Astrocyte of the cerebellum (primary cell): Measurements from ENCODE around the gene DLL1.

Experiments
- DNase-seq: peaks from one replicate; pipeline ENCODE4 v3.0.0-alpha.2; 2011; ENCODE audit warnings: low read depth
- H3K4me3 ChIP-seq: 2 replicates; pipeline ENCODE4 v1.5.1; 2011; ENCODE audit warnings: mild to moderate bottlenecking, low read depth, low read length, moderate library complexity
- in situ Hi-C: cut with HindIII; loops from 2 replicates; pipeline ENCODE4 v1.10.0; 2017; ENCODE audit warnings: low sequenced_read_pairs
- TF ChIP-seq, protein P1 (sequence below): IDR thresholded peaks from 2 replicates; pipeline ENCODE4 v1.5.1; 2012; ENCODE audit warnings: low read length, low read depth, moderate library complexity, mild to moderate bottlenecking; ENCODE audit errors: missing control alignments

DLL1 gene

DNA sequence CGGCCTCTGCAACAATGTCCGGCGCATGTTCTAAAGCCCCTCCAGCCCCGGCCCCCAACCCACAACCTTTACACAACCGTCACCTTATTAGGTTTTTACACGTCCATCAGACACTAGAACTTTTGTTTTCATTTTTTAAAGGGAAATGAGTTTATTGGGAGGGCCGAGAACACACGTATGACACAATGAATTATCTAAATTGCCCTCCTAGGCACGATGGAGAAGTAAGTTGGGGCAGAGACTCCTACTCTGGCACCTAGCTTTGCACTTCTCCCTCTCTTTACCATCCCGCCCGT, 1.2 kb upstream of the DLL1 start:
- in situ Hi-C loops, result no loop called here
- DNase-seq, result no peak
- no peak overlapping the region for H3K4me3 ChIP-seq
- TF ChIP-seq, protein P1, sequence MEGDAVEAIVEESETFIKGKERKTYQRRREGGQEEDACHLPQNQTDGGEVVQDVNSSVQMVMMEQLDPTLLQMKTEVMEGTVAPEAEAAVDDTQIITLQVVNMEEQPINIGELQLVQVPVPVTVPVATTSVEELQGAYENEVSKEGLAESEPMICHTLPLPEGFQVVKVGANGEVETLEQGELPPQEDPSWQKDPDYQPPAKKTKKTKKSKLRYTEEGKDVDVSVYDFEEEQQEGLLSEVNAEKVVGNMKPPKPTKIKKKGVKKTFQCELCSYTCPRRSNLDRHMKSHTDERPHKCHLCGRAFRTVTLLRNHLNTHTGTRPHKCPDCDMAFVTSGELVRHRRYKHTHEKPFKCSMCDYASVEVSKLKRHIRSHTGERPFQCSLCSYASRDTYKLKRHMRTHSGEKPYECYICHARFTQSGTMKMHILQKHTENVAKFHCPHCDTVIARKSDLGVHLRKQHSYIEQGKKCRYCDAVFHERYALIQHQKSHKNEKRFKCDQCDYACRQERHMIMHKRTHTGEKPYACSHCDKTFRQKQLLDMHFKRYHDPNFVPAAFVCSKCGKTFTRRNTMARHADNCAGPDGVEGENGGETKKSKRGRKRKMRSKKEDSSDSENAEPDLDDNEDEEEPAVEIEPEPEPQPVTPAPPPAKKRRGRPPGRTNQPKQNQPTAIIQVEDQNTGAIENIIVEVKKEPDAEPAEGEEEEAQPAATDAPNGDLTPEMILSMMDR, result no peak

DNA sequence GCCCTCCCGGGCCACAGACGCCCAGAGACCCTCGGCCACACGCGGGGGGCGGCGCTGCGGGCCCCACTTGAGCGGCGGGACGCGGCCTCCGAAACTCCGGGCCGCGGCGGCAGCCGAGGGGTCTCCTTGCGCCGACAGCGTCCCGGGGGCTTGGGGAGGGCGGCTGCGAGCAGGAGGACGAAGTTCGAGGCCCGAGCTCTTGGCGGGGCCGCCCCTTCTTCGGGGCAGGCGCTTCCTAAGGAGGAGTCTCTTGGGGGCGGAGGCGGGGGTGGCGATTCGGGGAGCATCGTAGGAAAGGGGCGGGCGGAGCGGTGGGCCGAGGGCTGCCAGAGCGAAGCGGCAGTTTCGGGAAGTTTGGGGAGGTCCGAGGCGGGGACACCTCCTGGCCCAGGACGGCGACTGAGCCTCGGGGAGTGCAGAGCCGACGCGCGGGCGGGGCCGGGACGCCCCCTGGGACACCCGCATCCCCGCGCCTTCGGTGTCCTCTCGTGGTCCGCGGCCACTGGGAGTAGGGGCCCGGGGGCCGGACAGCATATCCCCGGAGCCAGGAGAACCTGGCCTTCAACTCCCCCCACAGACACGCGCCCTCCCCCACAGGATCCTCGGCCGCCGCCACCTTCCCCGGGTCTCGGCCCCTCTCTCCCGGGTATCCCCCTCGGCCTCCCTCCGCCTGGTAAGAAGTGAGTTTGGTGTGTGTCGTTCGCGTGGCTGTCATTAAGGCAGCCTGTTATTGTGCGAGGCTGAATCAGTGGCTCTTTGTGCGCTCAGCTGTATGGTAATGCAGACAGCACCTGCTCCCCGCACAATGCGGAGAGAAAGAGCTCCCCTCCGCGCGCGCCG, 613 bp upstream of the DLL1 start:
- DNase-seq, result no peak
- TF ChIP-seq, protein P1, result no peak
- in situ Hi-C loops, result no loop called here

DNA sequence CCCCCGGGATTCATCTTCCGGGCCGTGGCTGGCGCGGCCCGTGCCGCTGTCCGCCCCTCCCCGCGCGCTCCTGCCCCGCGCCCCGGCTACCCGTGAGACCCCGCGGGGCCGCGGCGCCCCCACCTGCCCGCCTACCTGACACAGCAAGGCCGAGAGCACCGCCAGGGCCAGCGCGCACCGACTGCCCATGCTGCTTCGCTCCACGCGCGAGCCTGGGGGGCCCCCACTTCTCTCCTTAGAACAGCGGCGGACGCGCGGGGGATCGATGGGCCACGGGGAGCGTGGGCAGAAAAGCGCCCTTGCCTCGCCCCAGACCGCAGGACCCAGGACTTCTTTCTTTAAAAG, 955 bp downstream of the DLL1 start:
- TF ChIP-seq, protein P1, result no peak
- DNase-seq, result no peak
- in situ Hi-C loops, result no loop called here
- H3K4me3 ChIP-seq, result peak overlapping the region; percentile 53

More for the DNA sequence above, 613 bp upstream of the DLL1 start:
- H3K4me3 ChIP-seq, result peak overlapping the region; percentile 39

DNA sequence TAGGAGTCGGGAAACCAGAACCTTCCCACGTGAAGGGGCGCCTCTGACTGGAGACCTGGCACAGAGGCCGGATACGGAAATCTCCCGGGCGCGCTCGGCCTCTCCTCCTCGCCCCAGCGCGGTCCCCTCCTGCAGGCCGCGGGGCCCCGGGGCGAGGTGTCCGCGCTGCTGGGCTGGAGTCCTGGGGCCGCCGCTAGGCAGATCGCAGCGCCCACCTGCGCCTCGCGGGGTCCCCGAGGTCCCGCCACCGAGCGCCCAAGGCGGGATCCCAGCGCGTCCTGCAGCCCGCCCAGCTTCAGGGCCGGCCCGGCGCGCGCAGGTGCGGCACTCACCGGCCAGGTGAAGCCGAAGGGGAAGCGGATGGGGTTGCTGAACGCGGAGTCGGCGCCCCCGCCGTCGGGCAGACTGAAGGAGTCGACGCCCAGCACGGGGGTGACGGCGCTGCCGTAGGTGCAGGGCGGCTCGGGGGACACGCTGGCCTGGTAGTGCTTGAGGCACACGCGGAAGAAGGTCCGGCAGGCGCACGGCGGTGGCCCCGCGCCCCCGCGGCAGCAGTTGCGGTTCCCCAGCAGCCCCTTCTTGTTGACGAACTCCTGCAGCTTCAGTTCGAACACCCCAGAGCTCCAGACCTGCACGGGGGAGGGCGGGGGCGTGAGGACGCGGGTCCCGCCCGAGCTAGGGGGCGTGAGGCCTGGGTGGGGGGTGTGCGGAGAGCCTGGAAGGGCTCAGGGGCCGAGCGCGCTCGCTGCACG, 1.5 kb downstream of the DLL1 start:
- in situ Hi-C loops, result no loop called here
- H3K4me3 ChIP-seq, result peak overlapping the region; percentile 53

DNA sequence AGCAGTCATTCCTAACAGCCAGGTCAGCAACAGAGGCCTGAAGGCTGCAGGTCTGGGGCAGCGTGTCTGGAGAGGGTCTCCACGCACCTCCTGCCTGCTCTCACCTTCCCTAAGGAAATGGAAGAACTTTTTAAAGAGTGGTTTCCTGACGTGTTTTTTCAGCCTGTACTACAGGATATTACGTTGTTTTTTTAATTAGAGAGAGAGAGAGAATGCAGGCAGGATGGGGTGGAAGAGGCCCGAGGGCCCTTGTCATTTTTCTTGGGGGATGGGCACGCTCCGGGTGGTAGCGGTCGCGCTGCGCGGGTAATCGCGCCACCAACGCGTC, 2.1 kb downstream of the DLL1 start:
- TF ChIP-seq, protein P1, result no peak
- no peak for DNase-seq
- in situ Hi-C loops, result no loop called here
- H3K4me3 ChIP-seq, result peak overlapping the region; percentile 53

More for the DNA sequence above, 1.5 kb downstream of the DLL1 start:
- TF ChIP-seq, protein P1, result no peak
- DNase-seq, result no peak

DNA sequence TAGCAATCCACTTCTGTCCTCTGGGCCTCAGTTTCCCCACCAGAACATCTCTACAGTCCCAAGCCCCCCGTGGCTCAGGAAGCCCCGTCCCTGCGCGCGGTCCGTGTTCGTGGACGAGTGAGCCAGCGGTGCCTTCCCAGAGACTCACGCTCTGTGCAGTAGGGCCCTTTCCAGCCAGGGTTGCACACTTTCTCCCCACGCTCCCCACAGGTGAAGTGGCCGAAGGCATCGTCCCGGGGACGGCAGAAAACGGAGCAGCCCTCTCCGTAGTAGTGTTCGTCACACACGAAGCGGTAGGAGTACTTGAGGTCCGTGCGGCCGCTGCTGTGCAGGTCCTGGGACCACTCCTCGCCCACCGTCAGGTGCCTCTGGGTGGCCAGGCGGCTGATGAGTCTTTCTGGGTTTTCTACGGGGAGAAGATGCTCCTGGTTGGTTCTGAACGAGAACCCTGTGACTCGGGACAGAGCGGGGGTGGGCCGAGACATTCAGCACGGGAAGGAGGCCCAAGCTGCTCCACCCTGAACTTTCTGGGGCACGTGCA, 2.7 kb downstream of the DLL1 start:
- in situ Hi-C loops, result no loop called here
- TF ChIP-seq, protein P1, result no peak
- H3K4me3 ChIP-seq, result no peak overlapping the region
- DNase-seq, result no peak
